Adrenal gland (tissue), 5 donors: ENCODE data around the gene TPO.

Source experiments
- CTCF ChIP-seq, 6 experiments: fragments of 450-650 bp in 4 of 6; fragments of 200-600 bp in 2 of 6; sonication (generic) in 1 of 6; IDR thresholded peaks; 1 replicate in 5 of 6; 2 replicates in 1 of 6; pipeline versions ENCODE4 v1.5.1 to v1.8.0; 2016 to 2021; ENCODE audit warnings: antibody characterized with exemption in 6 of 6, mild to moderate bottlenecking in 2 of 6, moderate library complexity in 1 of 6
- POLR2A ChIP-seq, 2 donors: fragments of 450-650 bp; IDR thresholded peaks; one replicate each; pipeline ENCODE4 v1.6.1; 2017; ENCODE audit warnings: antibody characterized with exemption in 2 of 2, mild to moderate bottlenecking in 2 of 2, moderate library complexity in 1 of 2
- donor health status: DM: no; HTN: no; CAD: no.

- TF ChIP-seq CTCF (IDR thresholded peaks at IDR 0.05) (no peak), POLR2A (IDR thresholded peaks at IDR 0.05) (no peak)
Measured at GRCh38 chr2:1430491-1430890, 17.2 kb downstream of the TPO start.
